Activated CD4-positive, alpha-beta T cell treated with anti-CD3 and anti-CD28 coated beads, Interleukin-2, amount 50 U/mL, for 4 hours (primary cell): ENCODE results near the gene GRB14.
"Not testable (repeated sequence)": the region's sequence is repeated elsewhere in the genome, so short reads cannot be mapped to it uniquely, and the experiment has no call there.

Experiments
- DNase-seq, 2 experiments: peaks; one replicate each; pipeline ENCODE4 v3.0.0-alpha.2; 2020

Gene GRB14

GRCh38 chr2:164485541-164485940 lies 135.7 kb downstream of the GRB14 start:
- no peak for DNase-seq

- no peak for DNase-seq
Measured at GRCh38 chr2:164479460-164479859, 141.8 kb downstream of the GRB14 start.

DNA sequence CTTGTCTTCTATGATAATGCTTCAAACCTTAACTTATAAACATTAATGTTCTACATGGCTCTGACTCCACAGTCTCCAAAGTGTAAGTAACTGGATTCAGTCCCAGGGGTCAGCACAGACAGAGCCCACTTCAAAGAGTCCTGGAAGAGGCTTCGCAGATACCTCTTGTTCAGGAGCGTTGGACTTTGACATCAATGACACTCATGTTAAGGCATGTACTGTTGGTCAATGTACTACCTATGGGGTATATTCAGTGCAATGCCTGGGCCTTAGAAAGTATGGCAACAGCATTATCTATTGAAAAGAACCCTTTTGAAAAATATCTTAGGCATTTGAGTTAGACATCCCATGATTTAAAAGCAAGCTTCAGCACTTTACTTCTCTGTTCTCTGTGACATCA lies 143.1 kb downstream of the GRB14 start:
- DNase-seq: no peak

DNA sequence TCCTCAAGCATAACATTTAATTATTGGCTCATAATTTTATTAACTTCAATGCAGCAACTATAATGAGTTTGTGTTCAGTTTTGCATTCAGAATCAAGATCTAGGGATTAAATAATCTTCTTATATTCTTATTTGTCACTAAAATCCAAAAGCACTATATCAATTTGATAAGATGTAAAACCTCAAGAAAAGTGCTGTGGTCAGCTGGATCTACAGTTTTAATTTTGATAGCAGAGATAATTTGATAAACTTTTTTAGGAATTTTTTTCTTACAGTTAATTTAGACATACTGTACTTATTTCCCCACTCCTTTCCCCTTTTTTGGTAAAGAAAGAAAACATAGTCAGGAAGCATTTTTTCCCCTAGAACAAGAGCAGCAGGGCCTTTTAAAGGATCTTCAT lies 146.4 kb downstream of the GRB14 start:
- DNase-seq: no peak

- no peak for DNase-seq
Measured at GRCh38 chr2:164473021-164473420, 148.3 kb downstream of the GRB14 start.

GRCh38 chr2:164465047-164465446 lies 156.2 kb downstream of the GRB14 start:
- DNase-seq: not testable (repeated sequence)

DNA sequence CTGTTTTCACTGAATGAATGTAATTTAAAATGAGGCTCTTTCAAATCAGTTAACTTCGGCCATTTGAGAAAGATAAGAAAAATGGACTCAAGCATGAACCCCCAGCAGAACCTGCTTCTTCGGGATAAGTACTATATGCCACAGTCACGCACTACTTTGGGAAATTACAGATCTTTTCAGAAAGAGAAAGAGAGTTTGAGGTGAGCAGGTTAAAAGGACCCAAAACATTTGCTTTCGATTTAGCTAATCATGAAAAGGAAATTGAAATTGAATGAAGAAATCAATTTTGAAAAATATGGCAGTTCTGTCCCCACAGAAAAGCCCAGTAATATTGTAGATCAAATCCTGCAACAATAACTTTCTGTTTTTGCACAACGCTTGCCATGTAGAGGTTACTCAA lies 156.9 kb downstream of the GRB14 start:
- DNase-seq: no peak

- DNase-seq: no peak
Measured at GRCh38 chr2:164458792-164459191, 162.5 kb downstream of the GRB14 start.

DNA sequence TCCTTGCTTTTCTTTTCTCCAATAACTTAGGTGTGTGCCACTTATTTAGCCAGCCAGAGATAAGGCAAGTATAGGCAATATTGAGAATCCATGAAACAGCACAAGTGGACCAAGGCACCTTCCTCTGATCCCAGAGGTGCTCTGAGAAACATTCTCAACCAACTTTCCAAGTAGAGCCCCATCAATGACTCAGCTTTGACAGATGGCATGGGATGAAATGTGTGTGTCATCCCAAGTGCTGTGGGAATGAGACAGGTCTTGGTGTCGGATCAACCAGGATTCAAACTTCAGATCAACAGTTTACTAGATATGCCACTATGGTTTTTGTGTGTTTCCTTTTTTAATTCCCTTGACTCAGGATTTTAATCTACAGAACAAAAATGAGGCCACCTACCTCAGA lies 164.0 kb downstream of the GRB14 start:
- DNase-seq: no peak

GRCh38 chr2:164456619-164457018 lies 164.7 kb downstream of the GRB14 start:
- DNase-seq: no peak

DNA sequence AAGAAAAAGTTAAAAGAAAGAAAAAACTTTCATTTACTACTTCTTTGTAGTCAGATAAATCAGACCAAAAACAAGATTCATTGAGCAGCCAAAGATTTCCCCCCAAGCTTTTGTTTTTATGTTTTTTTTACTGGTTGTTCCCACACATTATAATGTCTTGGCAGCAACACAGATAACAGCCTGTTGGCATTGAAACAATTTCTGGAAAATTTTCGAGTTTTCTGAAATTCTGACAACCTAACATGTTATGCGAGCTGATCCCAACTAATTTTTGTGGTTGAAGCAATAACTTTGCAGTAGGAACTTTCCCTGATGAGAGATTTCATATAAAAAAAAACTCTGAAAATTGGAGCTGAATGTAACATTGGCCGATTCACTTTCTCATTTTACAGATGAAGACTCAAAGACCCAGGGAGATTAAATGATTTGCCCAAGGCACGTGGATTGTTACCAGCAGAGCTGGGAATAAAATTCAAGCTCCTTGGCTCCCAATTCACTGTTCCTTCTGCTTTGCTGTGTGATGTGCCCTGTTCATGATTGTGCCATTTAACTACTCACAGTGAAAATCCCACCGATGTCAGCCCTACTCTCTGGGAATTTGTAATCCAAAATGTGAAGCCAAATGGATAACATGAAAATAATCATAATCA lies 167.5 kb downstream of the GRB14 start:
- no peak for DNase-seq

DNA sequence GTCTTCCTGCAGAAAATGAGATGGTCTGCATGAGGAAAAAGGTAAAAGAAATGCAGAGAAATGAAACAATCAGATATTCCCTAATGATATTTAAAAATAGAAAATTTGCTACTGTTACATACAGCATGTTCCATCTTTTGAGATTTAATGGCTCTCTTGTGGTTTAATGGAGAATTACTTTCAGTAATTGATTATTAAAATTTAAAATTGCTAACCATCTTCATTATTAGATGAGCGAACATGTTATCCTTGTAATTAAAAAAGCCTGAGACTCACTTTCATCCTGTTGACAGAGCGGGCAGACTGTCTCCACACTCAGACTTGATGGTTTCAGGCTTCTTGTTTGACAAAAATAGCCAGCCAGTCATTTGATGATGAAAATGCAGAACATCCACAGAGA lies 171.0 kb downstream of the GRB14 start:
- DNase-seq: no peak

GRCh38 chr2:164449706-164450105 lies 171.6 kb downstream of the GRB14 start:
- no peak for DNase-seq

- DNase-seq: no peak
Measured at GRCh38 chr2:164447660-164448059, 173.6 kb downstream of the GRB14 start.
